ENCODE measurements around the gene CRYL1. TPM values are rescaled to one million over a fixed set of nuclear protein-coding genes. Genes with fewer than 3 reads are reported as not detected.

Gene CRYL1
- total and polyA plus RNA-seq, 2 donors: 18.8 to 31.4 TPM

- no peak for DNase-seq (ENCODE audit: extremely low spot score)
- Histone ChIP-seq H3K27ac (ENCODE audit: low read depth) (no peak overlapping the region), H3K4me3 (ENCODE audit: low read depth, low read length) (no peak overlapping the region), H3K36me3 (ENCODE audit: insufficient read depth) (no peaks in the 10 kb centered on the region), H3K4me1 (ENCODE audit: insufficient read depth) (no peaks in the 10 kb centered on the region)
- WGBS: 80% methylated on average over 4 of the region's 4 CpGs
Measured at GRCh38 chr13:20410726-20411125, 114.9 kb downstream of the CRYL1 start.

- 76% methylated on average over 8 of the region's 8 CpGs for WGBS
- Histone ChIP-seq H3K4me3 (ENCODE audit: low read depth, low read length) (no peak overlapping the region), H3K27ac (ENCODE audit: low read depth) (no peak overlapping the region), H3K36me3 (ENCODE audit: insufficient read depth) (no peaks in the 10 kb centered on the region), H3K4me1 (ENCODE audit: insufficient read depth) (no peaks in the 10 kb centered on the region)
- no peak for DNase-seq (ENCODE audit: extremely low spot score)
Measured at GRCh38 chr13:20408181-20408580, 117.5 kb downstream of the CRYL1 start.

GRCh38 chr13:20407759-20408158 lies 117.9 kb downstream of the CRYL1 start:
- H3K27ac ChIP-seq (ENCODE audit: low read depth): no peak overlapping the region
- no peak overlapping the region for H3K4me3 ChIP-seq (ENCODE audit: low read depth, low read length)
- no peak for DNase-seq (ENCODE audit: extremely low spot score)
- H3K4me1 ChIP-seq (ENCODE audit: insufficient read depth): no peaks in the 10 kb centered on the region
- 92% methylated on average over 5 of the region's 5 CpGs for WGBS
- H3K36me3 ChIP-seq (ENCODE audit: insufficient read depth): no peaks in the 10 kb centered on the region

GRCh38 chr13:20405691-20406090 lies 120.0 kb downstream of the CRYL1 start:
- no peak for DNase-seq (ENCODE audit: extremely low spot score)
- no peak overlapping the region for H3K4me3 ChIP-seq (ENCODE audit: low read depth, low read length)
- H3K4me1 ChIP-seq (ENCODE audit: insufficient read depth): no peaks in the 10 kb centered on the region
- H3K27ac ChIP-seq (ENCODE audit: low read depth): no peak overlapping the region
- 67% methylated on average over 17 of the region's 17 CpGs for WGBS
- no peaks in the 10 kb centered on the region for H3K36me3 ChIP-seq (ENCODE audit: insufficient read depth)

- H3K4me3 ChIP-seq (ENCODE audit: low read depth, low read length): no peak overlapping the region
- no peak for DNase-seq (ENCODE audit: extremely low spot score)
Measured at GRCh38 chr13:20404488-20405222, 121.0 kb downstream of the CRYL1 start.

GRCh38 chr13:20403826-20404225 lies 121.8 kb downstream of the CRYL1 start:
- DNase-seq (ENCODE audit: extremely low spot score): no peak
- WGBS: 92% methylated on average over 10 of the region's 10 CpGs
- Histone ChIP-seq H3K36me3 (ENCODE audit: insufficient read depth) (no peaks in the 10 kb centered on the region), H3K27ac (ENCODE audit: low read depth) (no peak overlapping the region), H3K4me3 (ENCODE audit: low read depth, low read length) (no peak overlapping the region), H3K4me1 (ENCODE audit: insufficient read depth) (no peaks in the 10 kb centered on the region)

More at GRCh38 chr13:20404488-20405222, 121.0 kb downstream of the CRYL1 start:
- no peaks in the 10 kb centered on the region for H3K36me3 ChIP-seq (ENCODE audit: insufficient read depth)
- 92% methylated on average over 13 of the region's 13 CpGs for WGBS
- no peak overlapping the region for H3K27ac ChIP-seq (ENCODE audit: low read depth)
- no peaks in the 10 kb centered on the region for H3K4me1 ChIP-seq (ENCODE audit: insufficient read depth)

GRCh38 chr13:20402881-20403280 lies 122.8 kb downstream of the CRYL1 start:
- H3K36me3 ChIP-seq (ENCODE audit: insufficient read depth): no peaks in the 10 kb centered on the region
- 96% methylated on average over 5 of the region's 5 CpGs for WGBS
- DNase-seq (ENCODE audit: extremely low spot score): no peak

GRCh38 chr13:20401931-20402856 lies 123.5 kb downstream of the CRYL1 start:
- 70% methylated on average over 21 of the region's 21 CpGs for WGBS
- H3K36me3 ChIP-seq (ENCODE audit: insufficient read depth): no peaks in the 10 kb centered on the region
- DNase-seq (ENCODE audit: extremely low spot score): no peak
- no peak overlapping the region for H3K4me3 ChIP-seq (ENCODE audit: low read depth, low read length)
- no peaks in the 10 kb centered on the region for H3K4me1 ChIP-seq (ENCODE audit: insufficient read depth)
- H3K27ac ChIP-seq (ENCODE audit: low read depth): no peak overlapping the region

More at GRCh38 chr13:20402881-20403280, 122.8 kb downstream of the CRYL1 start:
- H3K4me1 ChIP-seq (ENCODE audit: insufficient read depth): no peaks in the 10 kb centered on the region
- no peak overlapping the region for H3K27ac ChIP-seq (ENCODE audit: low read depth)
- H3K4me3 ChIP-seq (ENCODE audit: low read depth, low read length): no peak overlapping the region

GRCh38 chr13:20401531-20401930 lies 124.1 kb downstream of the CRYL1 start:
- Histone ChIP-seq H3K27ac (ENCODE audit: low read depth) (no peak overlapping the region), H3K36me3 (ENCODE audit: insufficient read depth) (no peaks in the 10 kb centered on the region), H3K4me3 (ENCODE audit: low read depth, low read length) (no peak overlapping the region), H3K4me1 (ENCODE audit: insufficient read depth) (no peaks in the 10 kb centered on the region)
- 54% methylated on average over 5 of the region's 5 CpGs for WGBS
- DNase-seq (ENCODE audit: extremely low spot score): no peak

- Histone ChIP-seq H3K4me3 (ENCODE audit: low read depth, low read length) (no peak overlapping the region), H3K4me1 (ENCODE audit: insufficient read depth) (no peaks in the 10 kb centered on the region), H3K36me3 (ENCODE audit: insufficient read depth) (no peaks in the 10 kb centered on the region), H3K27ac (ENCODE audit: low read depth) (no peak overlapping the region)
- DNase-seq (ENCODE audit: extremely low spot score): no peak
- WGBS: 65% methylated on average over 7 of the region's 7 CpGs
Measured at GRCh38 chr13:20400774-20401173, 124.9 kb downstream of the CRYL1 start.

- no peak for DNase-seq (ENCODE audit: extremely low spot score)
- WGBS: 96% methylated on average over 4 of the region's 4 CpGs
- Histone ChIP-seq H3K36me3 (ENCODE audit: insufficient read depth) (no peaks in the 10 kb centered on the region), H3K4me3 (ENCODE audit: low read depth, low read length) (no peak overlapping the region), H3K4me1 (ENCODE audit: insufficient read depth) (no peaks in the 10 kb centered on the region), H3K27ac (ENCODE audit: low read depth) (no peak overlapping the region)
Measured at GRCh38 chr13:20399961-20400360, 125.7 kb downstream of the CRYL1 start.

GRCh38 chr13:20399515-20399914 lies 126.1 kb downstream of the CRYL1 start:
- Histone ChIP-seq H3K36me3 (ENCODE audit: insufficient read depth) (no peaks in the 10 kb centered on the region), H3K4me3 (ENCODE audit: low read depth, low read length) (no peak overlapping the region), H3K4me1 (ENCODE audit: insufficient read depth) (no peaks in the 10 kb centered on the region), H3K27ac (ENCODE audit: low read depth) (no peak overlapping the region)
- WGBS: 92% methylated on average over 5 of the region's 5 CpGs
- no peak for DNase-seq (ENCODE audit: extremely low spot score)

GRCh38 chr13:20398459-20398858 lies 127.2 kb downstream of the CRYL1 start:
- Histone ChIP-seq H3K4me1 (ENCODE audit: insufficient read depth) (no peaks in the 10 kb centered on the region), H3K36me3 (ENCODE audit: insufficient read depth) (no peaks in the 10 kb centered on the region), H3K4me3 (ENCODE audit: low read depth, low read length) (no peak overlapping the region), H3K27ac (ENCODE audit: low read depth) (no peak overlapping the region)
- DNase-seq (ENCODE audit: extremely low spot score): no peak
- 81% methylated on average over 10 of the region's 10 CpGs for WGBS

GRCh38 chr13:20397896-20398295 lies 127.8 kb downstream of the CRYL1 start:
- Histone ChIP-seq H3K4me1 (ENCODE audit: insufficient read depth) (no peaks in the 10 kb centered on the region), H3K36me3 (ENCODE audit: insufficient read depth) (no peaks in the 10 kb centered on the region), H3K4me3 (ENCODE audit: low read depth, low read length) (no peak overlapping the region), H3K27ac (ENCODE audit: low read depth) (no peak overlapping the region)
- DNase-seq (ENCODE audit: extremely low spot score): no peak
- 97% methylated on average over 5 of the region's 5 CpGs for WGBS
